Trophoblast cell (in vitro differentiated cells and primary cell): ENCODE measurements around the gene KRT15.

Experiments used
- DNase-seq, 2 donors: peaks; one replicate each; pipeline ENCODE4 v3.0.0-alpha.2; 2016
- H2AFZ ChIP-seq: 2 replicates; pipeline ENCODE4 v1.6.1; 2013; ENCODE audit warnings: low read length, moderate library complexity, mild to moderate bottlenecking; ENCODE audit not compliant: insufficient read depth, poor library complexity
- H2AK5ac ChIP-seq: 2 replicates; pipeline ENCODE4 v1.6.1; 2013; ENCODE audit warnings: mild to moderate bottlenecking, low read length
- H2BK120ac ChIP-seq: 2 replicates; pipeline ENCODE4 v1.6.1; 2013; ENCODE audit warnings: low read length, mild to moderate bottlenecking, moderate library complexity; ENCODE audit not compliant: insufficient read depth, poor library complexity
- H2BK12ac ChIP-seq: 2 replicates; pipeline ENCODE4 v1.6.1; 2013; ENCODE audit warnings: mild to moderate bottlenecking, low read length, moderate library complexity
- H2BK5ac ChIP-seq: 2 replicates; pipeline ENCODE4 v1.6.1; 2013; ENCODE audit warnings: low read length, low read depth, moderate library complexity, mild to moderate bottlenecking; ENCODE audit not compliant: poor library complexity
- H3K14ac ChIP-seq: 2 replicates; pipeline ENCODE4 v1.6.1; 2013; ENCODE audit warnings: mild to moderate bottlenecking, low read length
- H3K18ac ChIP-seq: 2 replicates; pipeline ENCODE4 v1.6.1; 2013; ENCODE audit warnings: mild to moderate bottlenecking, low read length
- H3K23ac ChIP-seq: 2 replicates; pipeline ENCODE4 v1.6.1; 2013; ENCODE audit warnings: low read length
- H3K27ac ChIP-seq: 2 replicates; pipeline ENCODE4 v1.5.1; 2013; ENCODE audit warnings: low read depth, mild to moderate bottlenecking, inconsistent platforms, low read length, moderate library complexity
- H3K27me3 ChIP-seq: 2 replicates; pipeline ENCODE4 v1.6.1; 2013; ENCODE audit warnings: inconsistent platforms, mild to moderate bottlenecking, low read length, moderate library complexity; ENCODE audit not compliant: insufficient read depth
- H3K36me3 ChIP-seq, 2 experiments: 1 replicate in 1 of 2; 2 replicates in 1 of 2; pipeline ENCODE4 v1.6.1; 2013; ENCODE audit warnings: low read length in 2 of 2, mild to moderate bottlenecking in 2 of 2, moderate library complexity in 1 of 2; ENCODE audit not compliant: insufficient read depth in 2 of 2, control insufficient read depth in 1 of 2
- H3K4ac ChIP-seq: 2 replicates; pipeline ENCODE4 v1.6.1; 2013; ENCODE audit warnings: low read depth, mild to moderate bottlenecking, low read length, moderate library complexity
- H3K4me1 ChIP-seq, 2 experiments: 1 replicate in 1 of 2; 2 replicates in 1 of 2; pipeline ENCODE4 v1.6.1; 2013; ENCODE audit warnings: low read length in 2 of 2, mild to moderate bottlenecking in 2 of 2, moderate library complexity in 1 of 2; ENCODE audit not compliant: insufficient read depth in 2 of 2, control insufficient read depth in 1 of 2
- H3K4me2 ChIP-seq: 2 replicates; pipeline ENCODE4 v1.6.1; 2013; ENCODE audit warnings: inconsistent platforms, mild to moderate bottlenecking, low read length, moderate library complexity
- H3K4me3 ChIP-seq: 2 replicates; pipeline ENCODE4 v1.5.1; 2013; ENCODE audit warnings: mild to moderate bottlenecking, low read depth, low read length, inconsistent platforms
- H3K79me1 ChIP-seq: one replicate; pipeline ENCODE4 v1.6.1; 2013; ENCODE audit warnings: low read length
- H3K79me2 ChIP-seq: 2 replicates; pipeline ENCODE4 v1.6.1; 2013; ENCODE audit warnings: low read length, mild to moderate bottlenecking; ENCODE audit not compliant: control insufficient read depth, insufficient read depth, poor library complexity
- H3K9ac ChIP-seq: 2 replicates; pipeline ENCODE4 v1.6.1; 2013; ENCODE audit warnings: mild to moderate bottlenecking, low read length
- H3K9me3 ChIP-seq: 2 replicates; pipeline ENCODE4 v1.6.1; 2013; ENCODE audit warnings: low read depth, mild to moderate bottlenecking, control low read depth, inconsistent platforms, low read length; ENCODE audit not compliant: insufficient read depth
- H4K12ac ChIP-seq: 2 replicates; pipeline ENCODE4 v1.6.1; 2013; ENCODE audit warnings: low read depth, mild to moderate bottlenecking, low read length, moderate library complexity
- H4K8ac ChIP-seq: 2 replicates; pipeline ENCODE4 v1.6.1; 2013; ENCODE audit warnings: low read depth, mild to moderate bottlenecking, low read length, moderate library complexity
- H4K91ac ChIP-seq: one replicate; pipeline ENCODE4 v1.6.1; 2013; ENCODE audit warnings: low read depth, mild to moderate bottlenecking, low read length, moderate library complexity
- WGBS: extraction: QIAGEN DNeasy Blood & Tissue Kit; methylation state at CpG from one replicate; pipeline ENCODE4 v1.1.7; 2013; ENCODE audit warnings: missing lambda C conversion rate; ENCODE audit not compliant: insufficient read length, insufficient coverage; ENCODE audit errors: extremely low coverage; 5-methylcytosine and 5-hydroxymethylcytosine counted together

The KRT15 gene

GRCh38 chr17:41520821-41521521 is 2.3 kb upstream of the KRT15 start:
- Histone ChIP-seq H2BK12ac (peak overlapping the region; percentile 17), H2BK120ac (no peak overlapping the region), H3K4me2 (no peak overlapping the region), H3K9me3 (peaks cover 2% of the 10 kb centered on the region), H2AFZ (no peak overlapping the region), H3K36me3 (peaks cover 20 to 29% of the 10 kb centered on the region in 2 experiments), H3K4ac (no peak overlapping the region), H3K27me3 (no peaks in the 10 kb centered on the region), H4K91ac (no peak overlapping the region), H3K18ac (no peak overlapping the region), H4K8ac (no peak overlapping the region), H3K14ac (no peak overlapping the region), H3K23ac (no peak overlapping the region), H2AK5ac (no peak overlapping the region), H3K4me3 (peak overlapping the region; percentile 9), H3K79me2 (no peaks in the 10 kb centered on the region), H3K4me1 (peaks cover 16 to 17% of the 10 kb centered on the region in 2 experiments), H3K9ac (no peak overlapping the region), H3K79me1 (peaks cover 3% of the 10 kb centered on the region), H2BK5ac (no peak overlapping the region), H3K27ac (no peak overlapping the region), H4K12ac (no peak overlapping the region)
- DNase-seq = peak in 1 of 2 donors; percentile 51
- WGBS = no CpG with 5 or more reads among the region's 10 CpGs

DNA sequence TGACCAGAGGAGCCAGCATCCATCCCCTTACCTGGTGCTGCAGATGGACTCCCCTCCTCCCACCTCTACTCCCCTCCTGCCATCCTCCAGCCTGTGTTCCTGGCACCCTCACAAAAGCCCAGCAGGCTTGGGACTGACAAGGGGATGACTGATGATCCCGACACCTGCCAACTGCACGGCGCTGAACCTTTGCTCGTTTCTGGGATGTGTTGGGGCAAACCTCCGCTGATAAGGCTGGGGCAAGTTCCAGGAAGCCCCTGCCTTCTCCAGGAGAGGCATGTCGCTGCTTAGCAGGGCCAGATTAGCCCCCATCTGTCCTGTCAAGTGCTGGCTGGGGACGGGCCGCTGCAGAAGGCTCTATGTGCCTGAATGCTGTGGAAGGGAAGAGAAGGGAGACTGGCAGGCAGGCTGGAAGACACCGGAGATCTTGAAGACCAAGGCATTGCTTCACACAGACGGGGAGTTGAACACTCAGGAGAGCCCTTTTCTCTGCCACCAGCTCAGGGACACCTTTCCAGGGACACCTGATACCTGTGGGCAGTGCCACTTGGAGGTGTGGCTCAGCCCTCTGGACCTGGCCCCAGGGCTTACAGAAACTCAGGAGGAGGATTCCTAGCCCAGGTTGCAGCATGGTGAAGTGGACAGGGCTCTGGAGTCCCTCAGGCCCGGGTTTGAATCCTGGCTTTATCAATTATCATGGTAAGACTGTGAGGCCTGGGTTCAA is 973 bp upstream of the KRT15 start:
- no peak overlapping the region for H3K27ac ChIP-seq
- H2BK120ac ChIP-seq = no peak overlapping the region
- no peak overlapping the region for H4K91ac ChIP-seq
- no peak overlapping the region for H2BK5ac ChIP-seq
- H4K12ac ChIP-seq = no peak overlapping the region
- no peak overlapping the region for H2AK5ac ChIP-seq
- H3K9ac ChIP-seq = no peak overlapping the region
- no CpG with 5 or more reads among the region's 11 CpGs for WGBS
- peaks cover 13 to 20% of the 10 kb centered on the region in 2 experiments for H3K36me3 ChIP-seq
- H3K18ac ChIP-seq = no peak overlapping the region
- H3K4me2 ChIP-seq = no peak overlapping the region
- H2BK12ac ChIP-seq = no peak overlapping the region
- no peaks in the 10 kb centered on the region for H3K79me2 ChIP-seq
- no peak overlapping the region for H3K4ac ChIP-seq
- H3K14ac ChIP-seq = no peak overlapping the region
- H3K4me1 ChIP-seq = peaks cover 16 to 17% of the 10 kb centered on the region in 2 experiments
- no peak overlapping the region for H2AFZ ChIP-seq
- H3K9me3 ChIP-seq = peaks cover 2% of the 10 kb centered on the region
- H3K79me1 ChIP-seq = peaks cover 3% of the 10 kb centered on the region
- no peaks in the 10 kb centered on the region for H3K27me3 ChIP-seq
- H3K23ac ChIP-seq = no peak overlapping the region
- peak in 1 of 2 donors; percentile 18 for DNase-seq
- peak overlapping the region; percentile 35 for H3K4me3 ChIP-seq
- H4K8ac ChIP-seq = no peak overlapping the region

- H3K4ac ChIP-seq = no peak overlapping the region
- no CpG with 5 or more reads among the region's 3 CpGs for WGBS
These were observed 659 bp downstream of the KRT15 start for GRCh38 chr17:41518031-41518430.

DNA sequence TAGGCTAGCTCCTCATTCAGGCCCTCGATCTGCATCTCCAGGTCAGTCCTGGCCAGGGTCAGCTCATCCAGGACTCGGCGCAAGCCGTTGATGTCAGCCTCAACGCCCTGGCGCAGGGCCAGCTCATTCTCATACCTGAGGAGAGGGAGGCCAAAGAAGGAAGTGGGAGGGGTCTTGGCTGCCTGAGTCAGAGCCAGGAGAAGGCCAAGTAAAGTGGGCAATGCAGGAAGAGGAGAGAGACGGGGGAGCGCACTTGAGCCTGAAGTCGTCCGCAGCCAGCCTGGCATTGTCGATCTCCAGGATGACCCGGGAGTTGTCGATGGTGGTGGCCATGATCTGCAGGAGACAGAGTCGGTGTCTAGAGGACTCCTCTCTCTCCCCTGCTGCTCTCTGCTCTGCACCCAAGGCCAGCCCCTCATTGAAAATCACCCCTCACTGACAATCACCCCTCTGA is 1.8 kb downstream of the KRT15 start:
- H3K4me1 ChIP-seq = peaks cover 7% of the 10 kb centered on the region in 2 experiments
- no peak overlapping the region for H4K8ac ChIP-seq
- WGBS = no CpG with 5 or more reads among the region's 14 CpGs
- no peaks in the 10 kb centered on the region for H3K27me3 ChIP-seq
- no peak overlapping the region for H3K4me2 ChIP-seq
- no peak overlapping the region for H4K12ac ChIP-seq
- H3K9ac ChIP-seq = no peak overlapping the region
- H3K79me2 ChIP-seq = no peaks in the 10 kb centered on the region
- H2BK5ac ChIP-seq = no peak overlapping the region
- no peaks in the 10 kb centered on the region for H3K36me3 ChIP-seq
- no peak for DNase-seq
- no peak overlapping the region for H2AFZ ChIP-seq
- no peak overlapping the region for H2BK120ac ChIP-seq
- no peak overlapping the region for H3K4ac ChIP-seq
- H3K27ac ChIP-seq = no peak overlapping the region
- H3K4me3 ChIP-seq = no peak overlapping the region
- peaks cover 2% of the 10 kb centered on the region for H3K9me3 ChIP-seq
- no peak overlapping the region for H3K18ac ChIP-seq
- H3K23ac ChIP-seq = no peak overlapping the region
- H4K91ac ChIP-seq = no peak overlapping the region
- no peak overlapping the region for H3K14ac ChIP-seq
- no peak overlapping the region for H2AK5ac ChIP-seq
- H3K79me1 ChIP-seq = no peaks in the 10 kb centered on the region
- H2BK12ac ChIP-seq = no peak overlapping the region

More at GRCh38 chr17:41518031-41518430, 659 bp downstream of the KRT15 start:
- H3K23ac ChIP-seq = no peak overlapping the region
- DNase-seq = peak in 1 of 2 donors; percentile 23
- peaks cover 0 to 8% of the 10 kb centered on the region in 2 experiments for H3K36me3 ChIP-seq
- H2BK12ac ChIP-seq = no peak overlapping the region
- H3K9me3 ChIP-seq = peaks cover 2% of the 10 kb centered on the region
- no peak overlapping the region for H3K4me2 ChIP-seq
- H3K27me3 ChIP-seq = no peaks in the 10 kb centered on the region
- no peak overlapping the region for H3K9ac ChIP-seq
- no peak overlapping the region for H2AK5ac ChIP-seq
- no peaks in the 10 kb centered on the region for H3K79me2 ChIP-seq
- H3K14ac ChIP-seq = no peak overlapping the region
- H4K12ac ChIP-seq = no peak overlapping the region
- no peak overlapping the region for H4K91ac ChIP-seq
- H3K18ac ChIP-seq = no peak overlapping the region
- H2BK5ac ChIP-seq = no peak overlapping the region
- no peak overlapping the region for H3K4me3 ChIP-seq
- H2AFZ ChIP-seq = no peak overlapping the region
- no peak overlapping the region for H2BK120ac ChIP-seq
- no peak overlapping the region for H4K8ac ChIP-seq
- peaks cover 16 to 17% of the 10 kb centered on the region in 2 experiments for H3K4me1 ChIP-seq
- peaks cover 3% of the 10 kb centered on the region for H3K79me1 ChIP-seq
- H3K27ac ChIP-seq = no peak overlapping the region
